DOHH2 (cell line): Measurements from ENCODE around the gene LGALS9C.
"Not testable (repeated sequence)": the region's sequence is repeated elsewhere in the genome, so short reads cannot be mapped to it uniquely, and the experiment has no call there.

Experiments
- H3F3A ChIP-seq: fragments of 200-600 bp; sonication (generic), shearing (Covaris generic); 2 replicates; pipeline ENCODE4 v1.6.0; 2016; ENCODE audit warnings: antibody characterized with exemption, mild to moderate bottlenecking; ENCODE audit not compliant: control insufficient read depth, insufficient read depth
- H3K27ac ChIP-seq: fragments of 200-600 bp; sonication (generic); 2 replicates; pipeline ENCODE4 v1.5.1; 2014; ENCODE audit warnings: low read depth, mild to moderate bottlenecking, low read length, moderate library complexity
- H3K27me3 ChIP-seq: fragments of 200-600 bp; sonication (generic); 2 replicates; pipeline ENCODE4 v1.6.1; 2014; ENCODE audit warnings: mild to moderate bottlenecking, low read length, mixed read lengths; ENCODE audit not compliant: control insufficient read depth
- H3K36me3 ChIP-seq: fragments of 200-600 bp; sonication (generic); 2 replicates; pipeline ENCODE4 v1.6.1; 2014; ENCODE audit warnings: mild to moderate bottlenecking, low read length, moderate library complexity, mixed read lengths; ENCODE audit not compliant: control insufficient read depth
- H3K4me1 ChIP-seq: fragments of 200-600 bp; sonication (generic); 2 replicates; pipeline ENCODE4 v1.6.1; 2014; ENCODE audit warnings: mild to moderate bottlenecking, low read length, mixed read lengths; ENCODE audit not compliant: control insufficient read depth
- H3K4me2 ChIP-seq: fragments of 200-600 bp; sonication (generic); 2 replicates; pipeline ENCODE4 v1.6.0; 2014; ENCODE audit warnings: mild to moderate bottlenecking, low read length, moderate library complexity
- H3K4me3 ChIP-seq: fragments of 200-600 bp; sonication (generic); 2 replicates; pipeline ENCODE4 v1.5.1; 2014; ENCODE audit warnings: mild to moderate bottlenecking, low read length, mixed read lengths
- H3K79me2 ChIP-seq: fragments of 200-600 bp; sonication (generic); 2 replicates; pipeline ENCODE4 v1.6.1; 2014; ENCODE audit warnings: mild to moderate bottlenecking, low read length, mixed read lengths; ENCODE audit not compliant: control insufficient read depth
- H3K9me2 ChIP-seq: fragments of 200-600 bp; sonication (generic); replicated peaks from 2 replicates; pipeline ENCODE4 v1.6.1; 2014; ENCODE audit warnings: mild to moderate bottlenecking, low read length, mixed read lengths; ENCODE audit not compliant: control insufficient read depth
- H3K9me3 ChIP-seq: fragments of 200-600 bp; sonication (generic); 2 replicates; pipeline ENCODE4 v1.6.1; 2014; ENCODE audit warnings: antibody characterized with exemption, low read length, mixed read lengths; ENCODE audit not compliant: control insufficient read depth, insufficient read depth
- H4K20me1 ChIP-seq: fragments of 200-600 bp; sonication (generic); 2 replicates; pipeline ENCODE4 v1.6.0; 2014; ENCODE audit warnings: low read depth, mild to moderate bottlenecking, antibody characterized with exemption, low read length, moderate library complexity; ENCODE audit not compliant: control insufficient read depth, insufficient read depth

Gene LGALS9C

DNA sequence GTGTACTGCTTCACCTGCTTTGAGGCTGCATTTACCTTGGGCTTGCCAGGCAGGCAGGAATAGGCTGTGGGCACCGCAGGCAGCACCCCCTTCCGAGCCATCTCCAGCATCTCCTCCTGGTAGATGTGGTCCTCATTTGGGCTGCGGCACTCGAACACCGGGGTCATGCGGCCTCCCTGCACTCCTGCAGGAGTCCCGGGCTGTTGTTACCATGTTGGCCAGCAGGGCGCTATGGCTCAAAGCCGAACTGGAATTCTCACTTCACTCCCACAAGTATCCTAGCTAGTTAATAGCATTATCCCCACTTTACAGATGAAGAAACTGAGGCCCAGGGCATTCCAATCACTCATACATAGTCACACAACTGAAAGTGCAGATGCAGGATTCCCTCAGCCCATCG, 23.7 kb downstream of the LGALS9C start:
- H3K27me3 ChIP-seq, H3K4me3 ChIP-seq, H4K20me1 ChIP-seq, H3F3A ChIP-seq, H3K9me3 ChIP-seq, H3K4me1 ChIP-seq, H3K79me2 ChIP-seq, H3K4me2 ChIP-seq, H3K9me2 ChIP-seq, H3K27ac ChIP-seq, H3K36me3 ChIP-seq: not testable (repeated sequence)

- H3K36me3 ChIP-seq, H3K27me3 ChIP-seq, H3K4me2 ChIP-seq, H3K79me2 ChIP-seq, H3K9me2 ChIP-seq, H3F3A ChIP-seq, H3K27ac ChIP-seq, H4K20me1 ChIP-seq, H3K4me3 ChIP-seq, H3K4me1 ChIP-seq, H3K9me3 ChIP-seq: not testable (repeated sequence)
These were observed 24.2 kb downstream of the LGALS9C start for GRCh38 chr17:18500816-18501215.

GRCh38 chr17:18503221-18503620, 26.6 kb downstream of the LGALS9C start:
- H3K27ac ChIP-seq, H3F3A ChIP-seq, H3K9me2 ChIP-seq, H3K4me3 ChIP-seq, H4K20me1 ChIP-seq, H3K27me3 ChIP-seq, H3K4me2 ChIP-seq, H3K36me3 ChIP-seq, H3K4me1 ChIP-seq, H3K79me2 ChIP-seq, H3K9me3 ChIP-seq: not testable (repeated sequence)

DNA sequence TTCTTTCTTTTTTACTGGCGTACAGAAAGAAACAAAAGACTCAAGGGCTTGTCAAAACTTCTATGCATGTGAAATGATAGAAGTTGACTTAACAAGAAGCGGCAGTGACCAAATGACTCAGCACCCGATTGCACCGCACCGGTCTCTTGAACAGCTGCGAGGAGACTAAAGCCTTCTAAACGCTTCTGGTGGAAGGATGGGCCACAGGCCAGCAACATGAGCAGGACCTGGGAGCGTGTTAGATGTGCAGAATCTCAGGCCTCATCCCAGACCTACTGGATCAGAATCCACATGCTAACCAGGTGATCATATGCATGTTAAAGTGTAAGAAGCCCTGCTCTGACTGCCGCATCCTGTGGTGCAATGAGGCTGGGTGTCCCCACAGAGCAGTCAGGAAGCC, 31.1 kb downstream of the LGALS9C start:
- not testable (repeated sequence) for H3K79me2 ChIP-seq, H3K4me1 ChIP-seq, H3K27ac ChIP-seq, H3K36me3 ChIP-seq, H3K9me2 ChIP-seq, H3K4me2 ChIP-seq, H3K9me3 ChIP-seq, H3K27me3 ChIP-seq, H3F3A ChIP-seq, H3K4me3 ChIP-seq, H4K20me1 ChIP-seq

- not testable (repeated sequence) for H3K79me2 ChIP-seq, H3K4me3 ChIP-seq, H3K9me2 ChIP-seq, H3K27me3 ChIP-seq, H3K27ac ChIP-seq, H3K4me1 ChIP-seq, H3K36me3 ChIP-seq, H4K20me1 ChIP-seq, H3K9me3 ChIP-seq, H3K4me2 ChIP-seq, H3F3A ChIP-seq
These were observed 32.1 kb downstream of the LGALS9C start for GRCh38 chr17:18508667-18509066.

- H3K9me3 ChIP-seq, H3F3A ChIP-seq, H3K27me3 ChIP-seq, H3K27ac ChIP-seq, H3K4me1 ChIP-seq, H4K20me1 ChIP-seq, H3K36me3 ChIP-seq, H3K4me3 ChIP-seq, H3K9me2 ChIP-seq, H3K79me2 ChIP-seq, H3K4me2 ChIP-seq: not testable (repeated sequence)
These were observed 44.5 kb downstream of the LGALS9C start for GRCh38 chr17:18521100-18521499.

DNA sequence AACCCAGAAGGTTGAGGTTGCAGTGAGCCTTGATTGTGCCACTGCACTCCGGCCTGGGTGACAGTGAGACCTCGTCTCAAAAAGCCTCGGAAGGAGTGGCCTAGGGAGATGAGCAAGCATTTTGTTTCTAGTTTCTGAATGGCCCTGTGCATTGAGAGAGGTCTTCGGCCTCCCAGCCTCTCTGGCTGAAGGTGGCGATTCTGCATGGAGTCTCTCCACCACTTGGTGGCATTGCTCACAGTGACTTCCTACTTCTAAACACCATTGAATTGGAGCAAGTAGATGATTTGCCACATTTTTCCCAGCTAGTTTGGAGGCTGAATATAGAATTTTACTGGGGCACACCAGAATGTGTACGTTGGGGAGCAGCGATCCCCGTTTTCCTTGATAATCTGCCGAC, 48.4 kb downstream of the LGALS9C start:
- H3K27me3 ChIP-seq, H4K20me1 ChIP-seq, H3K4me1 ChIP-seq, H3K27ac ChIP-seq, H3F3A ChIP-seq, H3K4me3 ChIP-seq, H3K4me2 ChIP-seq, H3K9me3 ChIP-seq, H3K79me2 ChIP-seq, H3K9me2 ChIP-seq, H3K36me3 ChIP-seq: not testable (repeated sequence)

GRCh38 chr17:18526168-18526800, 49.7 kb downstream of the LGALS9C start:
- H3K9me2 ChIP-seq, H3F3A ChIP-seq, H4K20me1 ChIP-seq, H3K27ac ChIP-seq, H3K4me2 ChIP-seq, H3K27me3 ChIP-seq, H3K4me1 ChIP-seq, H3K36me3 ChIP-seq, H3K4me3 ChIP-seq, H3K9me3 ChIP-seq, H3K79me2 ChIP-seq: not testable (repeated sequence)
